ENCODE measurements around the gene NTNG1.

DNA sequence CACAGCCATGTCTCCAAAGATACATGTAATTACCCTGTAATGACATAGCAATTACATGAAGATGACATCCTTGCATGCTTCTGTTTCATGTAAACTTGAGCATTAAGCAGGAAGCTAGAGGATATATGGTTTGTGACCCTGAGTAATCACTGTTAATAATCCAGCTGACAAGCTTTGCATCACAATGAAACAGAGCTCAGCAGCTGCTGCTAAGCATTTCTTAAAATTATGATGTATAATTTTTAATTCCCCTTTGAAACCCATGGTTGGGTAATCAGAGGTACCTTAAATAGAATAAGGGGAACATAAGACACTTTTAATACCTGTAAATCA lies 293.5 kb downstream of the NTNG1 start:
- TF ChIP-seq GATA2 (IDR thresholded peaks at IDR 0.05; ENCODE audit: low read depth, low read length): no peak
- no peak for TF ChIP-seq GATA3 (IDR thresholded peaks at IDR 0.05; ENCODE audit: low read depth, low read length)

All from SH-SY5Y (cell line).